HEK293 (cell line): ENCODE data around the gene IFI44L.

Experiments used
- CTCF ChIA-PET: fragments of 350-600 bp; formaldehyde crosslinking; extraction: SDS; loops from one replicate; lab custom pipeline; 2021; ENCODE audit warnings: antibody characterized with exemption; lab: Yijun Ruan, JAX
- POLR2A ChIA-PET: fragments of 300-600 bp; formaldehyde crosslinking; extraction: SDS; loops from one replicate; lab custom pipeline; 2020; ENCODE audit warnings: antibody characterized with exemption, inconsistent platforms; lab: Yijun Ruan, JAX
- H3K27ac ChIP-seq: fragments of 200-500 bp; sonication (Bioruptor generic); 2 replicates; pipeline ENCODE4 v1.5.1; 2014; ENCODE audit warnings: low read depth, low read length, control low read depth, inconsistent platforms; ENCODE audit errors: extremely low read depth
- H3K36me3 ChIP-seq, 2 experiments: fragments of 200-500 bp in 1 of 2; sonication (Bioruptor generic) in 1 of 2; 1 replicate in 1 of 2; 2 replicates in 1 of 2; pipeline ENCODE4 v1.5.1; 2014 to 2017; ENCODE audit warnings: inconsistent platforms in 2 of 2, low read length in 2 of 2; ENCODE audit not compliant: control insufficient read depth in 2 of 2, insufficient read depth in 1 of 2
- H3K4me1 ChIP-seq: fragments of 200-500 bp; sonication (Bioruptor generic); 2 replicates; pipeline ENCODE4 v1.5.1; 2014; ENCODE audit warnings: mild to moderate bottlenecking, low read length, inconsistent platforms; ENCODE audit not compliant: control insufficient read depth, insufficient read depth
- H3K4me3 ChIP-seq: 2 replicates; pipeline ENCODE4 v1.5.1; 2011; ENCODE audit warnings: low read depth, mild to moderate bottlenecking, control low read depth, low read length, moderate library complexity
- H3K9me3 ChIP-seq: fragments of 200-500 bp; sonication (Bioruptor generic); 2 replicates; pipeline ENCODE4 v1.5.1; 2014; ENCODE audit warnings: low read depth, low read length, inconsistent platforms; ENCODE audit not compliant: control insufficient read depth, insufficient read depth
- GLIS2 ChIP-seq: fragments of 450-650 bp; formaldehyde crosslinking; IDR thresholded peaks from 2 replicates; pipeline ENCODE4 v1.5.1; 2016; ENCODE audit warnings: missing biosample characterization, missing genetic modification characterization
- KLF1 ChIP-seq: fragments of 450-650 bp; formaldehyde crosslinking; IDR thresholded peaks from 2 replicates; pipeline ENCODE4 v1.5.1; 2016; ENCODE audit warnings: missing biosample characterization, missing genetic modification characterization
- KLF9 ChIP-seq: fragments of 450-650 bp; formaldehyde crosslinking; IDR thresholded peaks from 2 replicates; pipeline ENCODE4 v1.5.1; 2016; ENCODE audit warnings: missing biosample characterization, missing genetic modification characterization, low read depth
- MYNN ChIP-seq: fragments of 450-650 bp; formaldehyde crosslinking; IDR thresholded peaks from 2 replicates; pipeline ENCODE4 v1.5.1; 2016; ENCODE audit warnings: missing biosample characterization, missing genetic modification characterization, borderline replicate concordance
- OSR2 ChIP-seq: fragments of 450-650 bp; formaldehyde crosslinking; IDR thresholded peaks from 2 replicates; pipeline ENCODE4 v1.5.1; 2016; ENCODE audit warnings: missing biosample characterization, missing genetic modification characterization
- OVOL3 ChIP-seq: fragments of 450-650 bp; formaldehyde crosslinking; IDR thresholded peaks from 2 replicates; pipeline ENCODE4 v1.5.1; 2016; ENCODE audit warnings: missing biosample characterization, missing genetic modification characterization
- PATZ1 ChIP-seq: fragments of 450-650 bp; formaldehyde crosslinking; IDR thresholded peaks from 2 replicates; pipeline ENCODE4 v1.5.1; 2016; ENCODE audit warnings: missing biosample characterization, missing genetic modification characterization
- PRDM1 ChIP-seq: fragments of 450-650 bp; formaldehyde crosslinking; IDR thresholded peaks from 2 replicates; pipeline ENCODE4; 2016; ENCODE audit warnings: missing biosample characterization, missing genetic modification characterization
- REPIN1 ChIP-seq: fragments of 450-650 bp; formaldehyde crosslinking; IDR thresholded peaks from 2 replicates; pipeline ENCODE4 v1.5.1; 2017; ENCODE audit warnings: missing biosample characterization, missing genetic modification characterization, low read depth
- SP2 ChIP-seq: fragments of 450-650 bp; formaldehyde crosslinking; IDR thresholded peaks from 2 replicates; pipeline ENCODE4 v1.5.1; 2016; ENCODE audit warnings: missing biosample characterization, missing genetic modification characterization
- SP3 ChIP-seq: fragments of 450-650 bp; formaldehyde crosslinking; IDR thresholded peaks from 2 replicates; pipeline ENCODE4 v1.5.1; 2016; ENCODE audit warnings: missing biosample characterization, missing genetic modification characterization
- ZFP41 ChIP-seq: fragments of 450-650 bp; formaldehyde crosslinking; IDR thresholded peaks from 2 replicates; pipeline ENCODE4 v1.5.1; 2016; ENCODE audit warnings: missing biosample characterization, missing genetic modification characterization, borderline replicate concordance
- ZNF155 ChIP-seq: fragments of 450-650 bp; formaldehyde crosslinking; IDR thresholded peaks from 2 replicates; pipeline ENCODE4 v1.5.1; 2016; ENCODE audit warnings: missing biosample characterization, missing genetic modification characterization
- ZNF157 ChIP-seq: fragments of 450-650 bp; formaldehyde crosslinking; IDR thresholded peaks from 2 replicates; pipeline ENCODE4 v1.5.1; 2016; ENCODE audit warnings: missing biosample characterization, missing genetic modification characterization
- ZNF473 ChIP-seq: fragments of 450-650 bp; formaldehyde crosslinking; IDR thresholded peaks from 2 replicates; pipeline ENCODE4 v1.5.1; 2017; ENCODE audit warnings: missing biosample characterization, missing genetic modification characterization
- ZNF501 ChIP-seq: fragments of 450-650 bp; formaldehyde crosslinking; IDR thresholded peaks from 2 replicates; pipeline ENCODE4 v1.5.1; 2016; ENCODE audit warnings: missing biosample characterization, missing genetic modification characterization
- ZNF571 ChIP-seq: fragments of 450-650 bp; formaldehyde crosslinking; IDR thresholded peaks from 2 replicates; pipeline ENCODE4 v1.5.0; 2017; ENCODE audit warnings: missing biosample characterization, missing genetic modification characterization
- ZNF585B ChIP-seq: fragments of 450-650 bp; formaldehyde crosslinking; IDR thresholded peaks from 2 replicates; pipeline ENCODE4 v1.5.1; 2016; ENCODE audit warnings: missing biosample characterization, missing genetic modification characterization
- ZNF704 ChIP-seq: fragments of 450-650 bp; formaldehyde crosslinking; IDR thresholded peaks from 2 replicates; pipeline ENCODE4 v1.5.1; 2016; ENCODE audit warnings: missing biosample characterization, missing genetic modification characterization
- ZNF707 ChIP-seq: fragments of 450-650 bp; formaldehyde crosslinking; IDR thresholded peaks from 2 replicates; pipeline ENCODE4 v1.5.1; 2016; ENCODE audit warnings: missing biosample characterization, missing genetic modification characterization
- ZNF830 ChIP-seq: fragments of 450-650 bp; IDR thresholded peaks from 2 replicates; pipeline ENCODE4 v1.5.0; 2018; ENCODE audit warnings: missing biosample characterization, missing genetic modification characterization, low read depth, mild to moderate bottlenecking, moderate library complexity
- ZNF837 ChIP-seq: fragments of 450-650 bp; formaldehyde crosslinking; IDR thresholded peaks from 2 replicates; pipeline ENCODE4 v1.5.1; 2016; ENCODE audit warnings: missing biosample characterization, missing genetic modification characterization
- ZSCAN30 ChIP-seq: fragments of 450-650 bp; IDR thresholded peaks from 2 replicates; pipeline ENCODE4 v1.5.1; 2018; ENCODE audit warnings: missing biosample characterization, mild to moderate bottlenecking, missing genetic modification characterization, moderate library complexity
- TF ChIP-seq, protein P1 (sequence below): fragments of 450-650 bp; formaldehyde crosslinking; IDR thresholded peaks from 2 replicates; pipeline ENCODE4 v1.5.1; 2017; ENCODE audit warnings: missing biosample characterization, missing genetic modification characterization
- TF ChIP-seq, protein P2 (sequence below): fragments of 450-650 bp; formaldehyde crosslinking; IDR thresholded peaks from 2 replicates; pipeline ENCODE4 v1.5.1; 2016; ENCODE audit warnings: missing biosample characterization, missing genetic modification characterization, low read depth

Gene IFI44L

GRCh38 chr1:78672428-78672827 lies 52.2 kb downstream of the IFI44L start:
- Histone ChIP-seq H3K27ac (no peak overlapping the region), H3K4me1 (no peaks in the 10 kb centered on the region), H3K36me3 (no peaks in the 10 kb centered on the region), H3K9me3 (no peaks in the 10 kb centered on the region), H3K4me3 (no peak overlapping the region)
- TF ChIP-seq PATZ1 (tag by site-specific recombination), result no peak
- TF ChIP-seq ZFP41, result no peak
- TF ChIP-seq SP3, result no peak
- TF ChIP-seq ZNF837 (tag by site-specific recombination), result no peak
- TF ChIP-seq ZNF704 (tag by site-specific recombination), result no peak
- TF ChIP-seq KLF9, result no peak
- no peak for TF ChIP-seq KLF1 (tag by site-specific recombination)
- TF ChIP-seq, protein P1, sequence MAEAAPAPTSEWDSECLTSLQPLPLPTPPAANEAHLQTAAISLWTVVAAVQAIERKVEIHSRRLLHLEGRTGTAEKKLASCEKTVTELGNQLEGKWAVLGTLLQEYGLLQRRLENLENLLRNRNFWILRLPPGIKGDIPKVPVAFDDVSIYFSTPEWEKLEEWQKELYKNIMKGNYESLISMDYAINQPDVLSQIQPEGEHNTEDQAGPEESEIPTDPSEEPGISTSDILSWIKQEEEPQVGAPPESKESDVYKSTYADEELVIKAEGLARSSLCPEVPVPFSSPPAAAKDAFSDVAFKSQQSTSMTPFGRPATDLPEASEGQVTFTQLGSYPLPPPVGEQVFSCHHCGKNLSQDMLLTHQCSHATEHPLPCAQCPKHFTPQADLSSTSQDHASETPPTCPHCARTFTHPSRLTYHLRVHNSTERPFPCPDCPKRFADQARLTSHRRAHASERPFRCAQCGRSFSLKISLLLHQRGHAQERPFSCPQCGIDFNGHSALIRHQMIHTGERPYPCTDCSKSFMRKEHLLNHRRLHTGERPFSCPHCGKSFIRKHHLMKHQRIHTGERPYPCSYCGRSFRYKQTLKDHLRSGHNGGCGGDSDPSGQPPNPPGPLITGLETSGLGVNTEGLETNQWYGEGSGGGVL (tag by site-specific recombination), result no peak
- TF ChIP-seq MYNN (tag by site-specific recombination), result no peak
- TF ChIP-seq OVOL3 (tag by site-specific recombination), result no peak
- POLR2A ChIA-PET, result no interaction called here
- CTCF ChIA-PET, result interaction anchor here (0.9 to 2.0 kb wide), 2 partner anchors 52 to 55 kb away, joined by 3 to 10 read pairs; partner anchors contain the start of gene IFI44L

- H3K4me3 ChIP-seq, result no peak overlapping the region
- H3K9me3 ChIP-seq, result no peaks in the 10 kb centered on the region
- ChIA-PET POLR2A (no interaction called here), CTCF (interaction anchor here (0.7 to 2.0 kb wide), 4 partner anchors 11 to 56 kb away, joined by 3 to 10 read pairs (median 4); partner anchors contain the start of gene IFI44L)
- H3K27ac ChIP-seq, result no peak overlapping the region
- no peaks in the 10 kb centered on the region for H3K36me3 ChIP-seq
- TF ChIP-seq ZNF501 (tag by site-specific recombination) (no peak), SP2 (tag by site-specific recombination) (no peak), ZNF473 (no peak), ZNF585B (tag by site-specific recombination) (no peak), ZSCAN30 (tag by site-specific recombination) (no peak), OSR2 (tag by site-specific recombination) (no peak), ZNF707 (tag by site-specific recombination) (no peak), ZNF155 (tag by site-specific recombination) (no peak), PRDM1 (tag by site-specific recombination) (no peak), ZNF830 (tag by site-specific recombination) (no peak), GLIS2 (tag by site-specific recombination) (no peak), REPIN1 (tag by site-specific recombination) (no peak), ZNF571 (tag by site-specific recombination) (no peak), ZNF157 (tag by site-specific recombination) (no peak)
- TF ChIP-seq, protein P2, sequence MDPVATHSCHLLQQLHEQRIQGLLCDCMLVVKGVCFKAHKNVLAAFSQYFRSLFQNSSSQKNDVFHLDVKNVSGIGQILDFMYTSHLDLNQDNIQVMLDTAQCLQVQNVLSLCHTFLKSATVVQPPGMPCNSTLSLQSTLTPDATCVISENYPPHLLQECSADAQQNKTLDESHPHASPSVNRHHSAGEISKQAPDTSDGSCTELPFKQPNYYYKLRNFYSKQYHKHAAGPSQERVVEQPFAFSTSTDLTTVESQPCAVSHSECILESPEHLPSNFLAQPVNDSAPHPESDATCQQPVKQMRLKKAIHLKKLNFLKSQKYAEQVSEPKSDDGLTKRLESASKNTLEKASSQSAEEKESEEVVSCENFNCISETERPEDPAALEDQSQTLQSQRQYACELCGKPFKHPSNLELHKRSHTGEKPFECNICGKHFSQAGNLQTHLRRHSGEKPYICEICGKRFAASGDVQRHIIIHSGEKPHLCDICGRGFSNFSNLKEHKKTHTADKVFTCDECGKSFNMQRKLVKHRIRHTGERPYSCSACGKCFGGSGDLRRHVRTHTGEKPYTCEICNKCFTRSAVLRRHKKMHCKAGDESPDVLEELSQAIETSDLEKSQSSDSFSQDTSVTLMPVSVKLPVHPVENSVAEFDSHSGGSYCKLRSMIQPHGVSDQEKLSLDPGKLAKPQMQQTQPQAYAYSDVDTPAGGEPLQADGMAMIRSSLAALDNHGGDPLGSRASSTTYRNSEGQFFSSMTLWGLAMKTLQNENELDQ (tag by site-specific recombination), result no peak
- H3K4me1 ChIP-seq, result no peaks in the 10 kb centered on the region
These were observed 52.9 kb downstream of the IFI44L start for GRCh38 chr1:78673120-78673519.
